Suprapubic skin (tissue), 4 donors: ENCODE results near the gene COL5A1. TPM values are rescaled to one million over a fixed set of nuclear protein-coding genes. Genes with fewer than 3 reads are reported as not detected.

Experiments used
- DNase-seq, 2 donors: peaks; one replicate each; pipeline ENCODE4 v3.0.0-alpha.2; 2019; ENCODE audit warnings: low spot score in 2 of 2
- H3K27ac ChIP-seq: fragments of 200-600 bp; sonication (generic); one replicate; pipeline ENCODE4 v1.5.1; 2019
- H3K27me3 ChIP-seq: fragments of 200-600 bp; sonication (generic); one replicate; pipeline ENCODE4 v1.5.1; 2019
- H3K36me3 ChIP-seq: fragments of 200-600 bp; sonication (generic); one replicate; pipeline ENCODE4 v1.5.1; 2019
- H3K4me1 ChIP-seq: fragments of 200-600 bp; sonication (generic); one replicate; pipeline ENCODE4 v1.5.1; 2019
- H3K4me3 ChIP-seq: fragments of 200-600 bp; sonication (generic); one replicate; pipeline ENCODE4 v1.5.1; 2019; ENCODE audit warnings: mild to moderate bottlenecking
- H3K9me3 ChIP-seq: fragments of 200-600 bp; sonication (generic); one replicate; pipeline ENCODE4 v1.5.1; 2019
- EP300 ChIP-seq: sonication (generic); formaldehyde crosslinking; IDR thresholded peaks from one replicate; pipeline ENCODE4 v1.6.1; 2017; ENCODE audit warnings: antibody characterized with exemption
- POLR2A ChIP-seq, 2 donors: fragments of 450-650 bp; IDR thresholded peaks; one replicate each; pipeline ENCODE4 v1.6.1; 2017; ENCODE audit warnings: antibody characterized with exemption in 2 of 2, mild to moderate bottlenecking in 2 of 2, moderate library complexity in 2 of 2
- POLR2AphosphoS5 ChIP-seq, 3 donors: sonication (generic); formaldehyde crosslinking; IDR thresholded peaks; one replicate each; pipeline ENCODE4 v1.6.1; 2017; ENCODE audit warnings: antibody characterized with exemption in 3 of 3
- WGBS: methylation state at CpG from one replicate; pipeline ENCODE4 v1.1.5; 2018; 5-methylcytosine and 5-hydroxymethylcytosine counted together
- total RNA-seq, 4 donors: library from RNA; depleted of rRNA; stranded (reverse); fragments of >200 nt; gene quantifications; one replicate each; pipeline ENCODE4 v1.1.0, GENCODE V29; 2016
- TF ChIP-seq, protein P1 (sequence below), 2 donors: fragments of 200-600 bp in 1 of 2; fragments of 450-650 bp in 1 of 2; sonication (generic) in 1 of 2; IDR thresholded peaks; one replicate each; pipeline ENCODE4 v1.5.1; 2016 to 2019; ENCODE audit warnings: antibody characterized with exemption in 2 of 2, mild to moderate bottlenecking in 1 of 2, moderate library complexity in 1 of 2

COL5A1 gene
- total RNA-seq, 4 donors from 2014 or later: 8.6 to 16.5 (median 15.4) TPM

DNA sequence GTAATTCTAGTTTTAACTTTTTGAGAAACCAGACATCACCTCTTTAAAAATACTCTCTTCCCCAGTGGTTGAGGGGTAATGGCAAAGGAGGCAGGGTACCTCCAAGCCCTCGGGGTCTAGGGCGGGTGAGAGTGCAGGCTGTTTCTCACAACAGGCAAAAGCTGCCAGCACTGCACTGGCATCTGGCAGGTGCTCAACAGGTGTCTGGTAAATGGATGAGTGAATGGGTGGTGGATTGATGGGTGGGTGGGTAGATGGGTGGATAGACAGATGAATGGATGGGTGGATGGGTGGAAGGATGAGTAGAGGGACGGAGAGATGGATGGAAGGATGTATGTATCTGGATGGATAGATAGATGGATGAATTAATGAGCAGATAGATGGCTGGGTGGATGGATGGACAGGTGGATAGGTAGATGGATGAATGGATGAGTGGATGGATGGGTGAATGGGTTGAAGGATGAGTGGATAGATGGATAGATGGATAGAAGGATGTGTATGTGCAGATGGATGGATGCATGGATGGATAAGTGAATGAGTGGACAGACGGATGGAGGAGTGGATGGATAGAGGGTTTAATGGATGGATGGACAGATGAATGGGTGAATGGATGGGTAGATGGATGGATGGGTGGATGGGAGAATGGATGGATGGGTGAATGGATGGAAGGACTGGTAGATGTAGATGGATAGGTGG, 84.6 kb downstream of the COL5A1 start:
- TF ChIP-seq POLR2AphosphoS5 (IDR thresholded peaks at IDR 0.05) (no peak), EP300 (no peak), POLR2A (IDR thresholded peaks at IDR 0.05) (no peak)
- TF ChIP-seq, protein P1, sequence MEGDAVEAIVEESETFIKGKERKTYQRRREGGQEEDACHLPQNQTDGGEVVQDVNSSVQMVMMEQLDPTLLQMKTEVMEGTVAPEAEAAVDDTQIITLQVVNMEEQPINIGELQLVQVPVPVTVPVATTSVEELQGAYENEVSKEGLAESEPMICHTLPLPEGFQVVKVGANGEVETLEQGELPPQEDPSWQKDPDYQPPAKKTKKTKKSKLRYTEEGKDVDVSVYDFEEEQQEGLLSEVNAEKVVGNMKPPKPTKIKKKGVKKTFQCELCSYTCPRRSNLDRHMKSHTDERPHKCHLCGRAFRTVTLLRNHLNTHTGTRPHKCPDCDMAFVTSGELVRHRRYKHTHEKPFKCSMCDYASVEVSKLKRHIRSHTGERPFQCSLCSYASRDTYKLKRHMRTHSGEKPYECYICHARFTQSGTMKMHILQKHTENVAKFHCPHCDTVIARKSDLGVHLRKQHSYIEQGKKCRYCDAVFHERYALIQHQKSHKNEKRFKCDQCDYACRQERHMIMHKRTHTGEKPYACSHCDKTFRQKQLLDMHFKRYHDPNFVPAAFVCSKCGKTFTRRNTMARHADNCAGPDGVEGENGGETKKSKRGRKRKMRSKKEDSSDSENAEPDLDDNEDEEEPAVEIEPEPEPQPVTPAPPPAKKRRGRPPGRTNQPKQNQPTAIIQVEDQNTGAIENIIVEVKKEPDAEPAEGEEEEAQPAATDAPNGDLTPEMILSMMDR (IDR thresholded peaks at IDR 0.05): no peak
- no peak for DNase-seq
- H3K27ac ChIP-seq: no peak overlapping the region
- WGBS: 93% methylated on average over 4 of the region's 4 CpGs
- no peaks in the 10 kb centered on the region for H3K9me3 ChIP-seq
- no peaks in the 10 kb centered on the region for H3K36me3 ChIP-seq
- peaks cover 3% of the 10 kb centered on the region for H3K27me3 ChIP-seq
- H3K4me3 ChIP-seq: no peak overlapping the region
- peaks cover 11% of the 10 kb centered on the region for H3K4me1 ChIP-seq

DNA sequence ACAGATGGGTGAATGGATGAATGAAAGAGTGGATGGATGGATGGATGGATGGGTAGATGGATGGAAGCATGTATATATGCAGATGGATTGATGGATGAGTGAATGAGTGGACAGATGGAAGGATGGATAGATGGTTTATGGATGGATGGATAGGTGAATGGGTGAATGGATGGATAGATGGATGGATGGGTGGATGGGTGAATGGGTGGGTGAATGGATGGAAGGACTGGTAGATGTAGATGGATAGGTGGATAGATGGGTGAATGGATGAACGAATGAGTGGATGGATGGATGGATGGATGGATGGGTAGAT, 85.1 kb downstream of the COL5A1 start:
- WGBS: 83% methylated on average over 1 of the region's 1 CpG
- H3K36me3 ChIP-seq: peaks cover 4% of the 10 kb centered on the region
- H3K4me3 ChIP-seq: no peak overlapping the region
- DNase-seq: no peak
- TF ChIP-seq, protein P1 (IDR thresholded peaks at IDR 0.05): no peak
- TF ChIP-seq POLR2AphosphoS5 (IDR thresholded peaks at IDR 0.05): no peak
- H3K4me1 ChIP-seq: peaks cover 11% of the 10 kb centered on the region
- H3K9me3 ChIP-seq: no peaks in the 10 kb centered on the region
- no peak overlapping the region for H3K27ac ChIP-seq
- peaks cover 3% of the 10 kb centered on the region for H3K27me3 ChIP-seq

DNA sequence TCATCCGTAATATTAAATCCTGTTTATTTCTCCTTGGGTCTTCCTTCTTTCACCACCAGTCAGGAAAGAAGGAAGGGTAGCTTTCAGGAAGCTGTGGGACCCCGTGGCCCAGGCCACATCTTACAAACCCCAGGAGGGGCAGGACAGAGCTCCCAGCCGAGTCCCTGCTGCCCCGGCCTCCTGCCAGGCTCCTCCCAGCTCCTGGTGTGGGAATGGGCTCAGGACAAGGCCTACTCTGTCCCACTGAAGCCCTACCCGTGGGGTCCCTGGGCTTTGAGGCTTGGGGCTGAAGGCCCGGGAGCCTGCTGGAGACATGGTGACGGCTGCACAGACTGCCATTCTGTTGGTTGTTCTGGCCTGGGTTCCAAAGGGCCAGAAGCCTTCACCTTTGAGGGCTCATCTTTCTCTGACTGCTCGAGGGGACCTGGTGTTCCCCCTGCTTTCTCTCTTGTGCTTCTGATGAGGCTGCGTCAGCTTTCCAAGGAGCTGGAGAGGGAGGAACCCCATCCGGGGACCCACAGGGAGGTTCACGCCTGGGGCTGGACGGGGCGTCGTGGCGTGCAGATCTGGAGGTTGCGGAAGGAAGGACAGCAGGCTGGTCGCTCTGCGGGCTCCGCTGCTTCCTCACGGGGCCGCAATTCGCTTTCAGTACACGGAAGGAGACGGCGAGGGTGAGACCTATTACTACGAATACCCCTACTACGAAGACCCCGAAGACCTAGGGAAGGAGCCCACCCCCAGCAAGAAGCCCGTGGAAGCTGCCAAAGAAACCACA, 86.6 kb downstream of the COL5A1 start:
- TF ChIP-seq EP300 (no peak), POLR2AphosphoS5 (IDR thresholded peaks at IDR 0.05) (no peak), POLR2A (IDR thresholded peaks at IDR 0.05) (no peak)
- TF ChIP-seq, protein P1 (IDR thresholded peaks at IDR 0.05): no peak
- Histone ChIP-seq H3K4me3 (no peak overlapping the region), H3K36me3 (peaks cover 4% of the 10 kb centered on the region), H3K27me3 (peaks cover under 1% of the 10 kb centered on the region), H3K27ac (no peak overlapping the region), H3K4me1 (peaks cover 11% of the 10 kb centered on the region), H3K9me3 (no peaks in the 10 kb centered on the region)
- WGBS: 90% methylated on average over 22 of the region's 29 CpGs
- no peak for DNase-seq

DNA sequence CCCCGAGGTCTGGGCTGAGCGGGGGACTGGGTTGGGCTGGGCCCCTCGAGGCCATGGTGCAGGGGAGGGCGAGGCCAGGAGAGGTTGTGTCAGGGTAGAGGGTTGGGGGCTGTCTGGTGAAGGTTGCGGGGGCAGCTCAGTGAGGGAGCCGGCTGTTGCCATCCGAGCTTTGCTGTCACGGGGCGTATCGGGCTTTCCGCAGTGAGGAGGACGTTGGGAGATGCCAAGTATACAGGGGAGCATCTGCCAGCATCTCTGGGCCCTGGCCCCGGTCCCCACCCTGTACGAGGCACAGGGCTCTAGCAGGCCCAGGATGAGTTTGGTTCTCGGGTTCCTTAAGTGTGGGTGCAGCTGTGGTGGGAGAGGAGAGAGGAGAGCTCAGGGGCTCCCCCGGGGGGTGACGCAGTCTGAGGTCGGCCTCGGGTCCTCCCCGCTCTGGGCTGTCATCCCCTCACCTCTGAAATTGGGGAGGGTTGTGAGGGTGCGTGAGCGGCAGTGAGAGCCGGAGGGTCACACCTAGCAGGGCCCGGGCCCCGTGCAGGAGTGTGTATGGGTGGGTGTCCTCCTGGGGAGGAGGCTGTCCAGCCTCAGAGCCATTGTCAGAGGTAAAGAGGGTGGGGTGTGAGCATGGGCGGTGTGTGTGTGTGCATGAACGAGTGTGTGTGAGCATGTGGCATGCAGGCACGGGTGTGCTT, 87.3 kb downstream of the COL5A1 start:
- Histone ChIP-seq H3K4me1 (peaks cover 11% of the 10 kb centered on the region), H3K4me3 (no peak overlapping the region), H3K9me3 (no peaks in the 10 kb centered on the region), H3K27me3 (no peaks in the 10 kb centered on the region), H3K27ac (no peak overlapping the region), H3K36me3 (peaks cover 4% of the 10 kb centered on the region)
- WGBS: 86% methylated on average over 23 of the region's 28 CpGs
- TF ChIP-seq EP300 (no peak), POLR2AphosphoS5 (IDR thresholded peaks at IDR 0.05) (no peak), POLR2A (IDR thresholded peaks at IDR 0.05) (no peak)
- TF ChIP-seq, protein P1 (IDR thresholded peaks at IDR 0.05): no peak
- DNase-seq: no peak
